H1 (cell line): ENCODE data around the gene SHMT2. TPM values are rescaled to one million over a fixed set of nuclear protein-coding genes. Genes with fewer than 3 reads are reported as not detected.

Experiments used
- ATF3 ChIP-seq: IDR thresholded peaks from 2 replicates; pipeline ENCODE4 v1.6.1; 2011; ENCODE audit warnings: low read depth, mild to moderate bottlenecking, low read length; ENCODE audit not compliant: insufficient read depth
- CHD1 ChIP-seq: IDR thresholded peaks from 2 replicates; pipeline ENCODE4 v1.6.1; 2012; ENCODE audit warnings: low read depth, low read length, improper control_type of control experiment
- CHD7 ChIP-seq: fragments of 300-600 bp; sonication (generic); IDR thresholded peaks from 2 replicates; pipeline ENCODE4 v1.7.1; 2012; ENCODE audit warnings: low read length, moderate library complexity, mild to moderate bottlenecking, inconsistent platforms; ENCODE audit not compliant: insufficient replicate concordance
- HDAC6 ChIP-seq: IDR thresholded peaks from one replicate; pipeline ENCODE4 v1.7.1; 2012; ENCODE audit warnings: low read depth, mild to moderate bottlenecking, inconsistent platforms, low read length, moderate library complexity
- KDM4A ChIP-seq: IDR thresholded peaks from one replicate; pipeline ENCODE4 v1.7.1; 2012; ENCODE audit warnings: low read depth, mild to moderate bottlenecking, moderate library complexity, low read length, inconsistent platforms; ENCODE audit not compliant: severe bottlenecking
- MAFK ChIP-seq: IDR thresholded peaks from 2 replicates; pipeline ENCODE4 v1.6.1; 2012; ENCODE audit warnings: low read depth, mild to moderate bottlenecking, improper control_type of control experiment, low read length
- NANOG ChIP-seq: IDR thresholded peaks from 2 replicates; pipeline ENCODE4 v1.6.1; 2011; ENCODE audit warnings: low read length, low read depth, mild to moderate bottlenecking, inconsistent platforms; ENCODE audit not compliant: insufficient read depth, poor library complexity, severe bottlenecking
- RFX5 ChIP-seq: IDR thresholded peaks from 2 replicates; pipeline ENCODE4 v1.6.1; 2011; ENCODE audit warnings: low read depth, low read length, improper control_type of control experiment, borderline replicate concordance
- SP1 ChIP-seq: IDR thresholded peaks from 2 replicates; pipeline ENCODE4 v1.6.1; 2011; ENCODE audit warnings: low read depth, low read length
- polyA plus RNA-seq, 7 experiments: library from polyadenylated mRNA; depleted of rRNA in 3 of 7; stranded (reverse) in 5 of 7; unstranded in 2 of 7; fragments of >200 nt in 5 of 7; fragments of 200-250 nt in 2 of 7; gene quantifications; 1 replicate in 5 of 7; 2 replicates in 1 of 7; 4 replicates in 1 of 7; pipeline versions ENCODE4 v1.2.1 to v1.2.3, GENCODE V29; 2011 to 2013; ENCODE audit warnings: missing spikeins in 2 of 7, mixed read lengths in 2 of 7
- total RNA-seq: library from RNA; stranded (reverse); fragmentation: NEBNext Ultra II Directional; extraction: Animal tissue kit (Norgen Biotek cat#: 25700); gene quantifications from 2 replicates; pipeline ENCODE4 v1.2.1, GENCODE V29; 2021

The SHMT2 gene
- total and polyA plus RNA-seq, 2 of the 8 experiments (the other 6 are each of a cell fraction or from before 2014, with no cell fraction given): 274 to 520 TPM

GRCh38 chr12:57241402-57242310 is 12.1 kb downstream of the SHMT2 start (continued):
- TF ChIP-seq MAFK (no peak), SP1 (no peak), HDAC6 (no peak), ATF3 (no peak), KDM4A (no peak), CHD1 (no peak), CHD7 (no peak), NANOG (no peak), RFX5 (no peak)
